HG03442 (cell line): ENCODE data around the gene FOXP1.

Experiments used
- ATAC-seq: cut with Tn5 transposase; IDR thresholded peaks from one replicate; pipeline ENCODE4 v1.9.1; 2021; ENCODE audit warnings: mild to moderate bottlenecking, moderate library complexity; ENCODE audit not compliant: unreplicated experiment

Gene FOXP1

GRCh38 chr3:71288269-71288930 is 295.1 kb downstream of the FOXP1 start:
- no peak for ATAC-seq

GRCh38 chr3:71285086-71285485 is 298.4 kb downstream of the FOXP1 start:
- ATAC-seq, result no peak

GRCh38 chr3:71282976-71283375 is 300.6 kb downstream of the FOXP1 start:
- no peak for ATAC-seq

- no peak for ATAC-seq
These were observed 302.2 kb downstream of the FOXP1 start for GRCh38 chr3:71281280-71281679.

- no peak for ATAC-seq
These were observed 306.2 kb downstream of the FOXP1 start for GRCh38 chr3:71277341-71277740.

- no peak for ATAC-seq
These were observed 307.0 kb downstream of the FOXP1 start for GRCh38 chr3:71276531-71276930.

- no peak for ATAC-seq
These were observed 310.1 kb downstream of the FOXP1 start for GRCh38 chr3:71273453-71273852.

- no peak for ATAC-seq
These were observed 311.9 kb downstream of the FOXP1 start for GRCh38 chr3:71271596-71271995.

- ATAC-seq, result no peak
These were observed 313.6 kb downstream of the FOXP1 start for GRCh38 chr3:71269906-71270305.

GRCh38 chr3:71268462-71268999 is 315.0 kb downstream of the FOXP1 start:
- ATAC-seq, result no peak

- no peak for ATAC-seq
These were observed 316.7 kb downstream of the FOXP1 start for GRCh38 chr3:71266875-71267274.

- ATAC-seq, result no peak
These were observed 318.1 kb downstream of the FOXP1 start for GRCh38 chr3:71265365-71265915.

- ATAC-seq, result no peak
These were observed 318.7 kb downstream of the FOXP1 start for GRCh38 chr3:71264840-71265239.

- no peak for ATAC-seq
These were observed 320.9 kb downstream of the FOXP1 start for GRCh38 chr3:71262364-71263265.

- no peak for ATAC-seq
These were observed 322.7 kb downstream of the FOXP1 start for GRCh38 chr3:71260782-71261181.

GRCh38 chr3:71258526-71258925 is 325.0 kb downstream of the FOXP1 start:
- ATAC-seq, result no peak

GRCh38 chr3:71258116-71258515 is 325.4 kb downstream of the FOXP1 start:
- ATAC-seq, result no peak

- no peak for ATAC-seq
These were observed 328.0 kb downstream of the FOXP1 start for GRCh38 chr3:71255498-71255897.

GRCh38 chr3:71254281-71255057 is 329.1 kb downstream of the FOXP1 start:
- ATAC-seq, result no peak

GRCh38 chr3:71253169-71253568 is 330.4 kb downstream of the FOXP1 start:
- ATAC-seq, result no peak

- no peak for ATAC-seq
These were observed 331.1 kb downstream of the FOXP1 start for GRCh38 chr3:71252466-71252865.
